BE2C (cell line): ENCODE data around the gene TBC1D13.

Source experiments
- DNase-seq: peaks from one replicate; pipeline ENCODE4 v3.0.0-alpha.2; 2020
- H3K27me3 ChIP-seq: fragments of 250-450 bp; sonication (Bioruptor Pico); 2 replicates; pipeline ENCODE4 v1.5.1; 2020; ENCODE audit warnings: mild to moderate bottlenecking
- H3K36me3 ChIP-seq: fragments of 250-450 bp; sonication (Bioruptor Pico); 2 replicates; pipeline ENCODE4 v1.5.1; 2020; ENCODE audit warnings: mild to moderate bottlenecking
- H3K4me1 ChIP-seq: fragments of 250-450 bp; sonication (Bioruptor Pico); 2 replicates; pipeline ENCODE4 v1.5.1; 2020
- H3K4me3 ChIP-seq: 2 replicates; pipeline ENCODE4 v1.5.1; 2011; ENCODE audit warnings: low read depth, low read length
- H3K9me3 ChIP-seq: fragments of 250-450 bp; sonication (Bioruptor Pico); 2 replicates; pipeline ENCODE4 v1.5.1; 2020
- TF ChIP-seq, protein P1 (sequence below): IDR thresholded peaks from 2 replicates; pipeline ENCODE4 v1.5.1; 2012; ENCODE audit warnings: mild to moderate bottlenecking, low read depth, low read length

The TBC1D13 gene

DNA sequence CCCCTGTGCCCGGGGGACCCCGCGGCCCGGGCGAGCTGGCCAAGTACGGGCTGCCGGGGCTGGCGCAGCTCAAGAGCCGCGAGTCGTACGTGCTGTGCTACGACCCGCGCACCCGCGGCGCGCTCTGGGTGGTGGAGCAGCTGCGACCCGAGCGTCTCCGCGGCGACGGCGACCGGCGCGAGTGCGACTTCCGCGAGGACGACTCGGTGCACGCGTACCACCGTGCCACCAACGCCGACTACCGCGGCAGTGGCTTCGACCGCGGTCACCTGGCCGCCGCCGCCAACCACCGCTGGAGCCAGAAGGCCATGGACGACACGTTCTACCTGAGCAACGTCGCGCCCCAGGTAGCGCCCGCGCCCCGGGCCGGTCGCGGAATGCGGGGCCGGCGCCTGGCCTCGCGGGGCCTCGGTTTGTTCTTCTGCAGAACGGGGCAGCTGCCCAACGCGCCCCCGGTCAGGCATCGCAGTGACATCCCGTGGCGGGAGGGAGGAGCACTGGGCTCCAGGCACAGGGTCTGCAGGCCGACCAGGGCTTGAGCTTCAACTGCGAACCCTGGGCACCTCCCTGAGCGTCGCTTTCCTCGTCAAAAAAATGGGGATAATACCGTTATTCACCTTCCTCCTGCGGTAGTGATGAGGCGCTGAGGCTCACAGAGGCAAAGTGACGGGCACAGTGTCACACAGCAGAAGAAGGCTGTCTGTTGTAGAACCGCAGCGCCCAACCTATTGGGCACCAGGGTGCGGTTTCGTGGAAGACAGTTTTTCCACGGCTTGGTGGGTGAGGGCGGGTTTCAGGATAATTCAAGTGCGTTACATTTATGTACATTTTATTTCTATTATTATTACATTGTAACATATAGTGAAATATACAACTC is 32.0 kb downstream of the TBC1D13 start:
- peak; percentile 57 for DNase-seq

DNA sequence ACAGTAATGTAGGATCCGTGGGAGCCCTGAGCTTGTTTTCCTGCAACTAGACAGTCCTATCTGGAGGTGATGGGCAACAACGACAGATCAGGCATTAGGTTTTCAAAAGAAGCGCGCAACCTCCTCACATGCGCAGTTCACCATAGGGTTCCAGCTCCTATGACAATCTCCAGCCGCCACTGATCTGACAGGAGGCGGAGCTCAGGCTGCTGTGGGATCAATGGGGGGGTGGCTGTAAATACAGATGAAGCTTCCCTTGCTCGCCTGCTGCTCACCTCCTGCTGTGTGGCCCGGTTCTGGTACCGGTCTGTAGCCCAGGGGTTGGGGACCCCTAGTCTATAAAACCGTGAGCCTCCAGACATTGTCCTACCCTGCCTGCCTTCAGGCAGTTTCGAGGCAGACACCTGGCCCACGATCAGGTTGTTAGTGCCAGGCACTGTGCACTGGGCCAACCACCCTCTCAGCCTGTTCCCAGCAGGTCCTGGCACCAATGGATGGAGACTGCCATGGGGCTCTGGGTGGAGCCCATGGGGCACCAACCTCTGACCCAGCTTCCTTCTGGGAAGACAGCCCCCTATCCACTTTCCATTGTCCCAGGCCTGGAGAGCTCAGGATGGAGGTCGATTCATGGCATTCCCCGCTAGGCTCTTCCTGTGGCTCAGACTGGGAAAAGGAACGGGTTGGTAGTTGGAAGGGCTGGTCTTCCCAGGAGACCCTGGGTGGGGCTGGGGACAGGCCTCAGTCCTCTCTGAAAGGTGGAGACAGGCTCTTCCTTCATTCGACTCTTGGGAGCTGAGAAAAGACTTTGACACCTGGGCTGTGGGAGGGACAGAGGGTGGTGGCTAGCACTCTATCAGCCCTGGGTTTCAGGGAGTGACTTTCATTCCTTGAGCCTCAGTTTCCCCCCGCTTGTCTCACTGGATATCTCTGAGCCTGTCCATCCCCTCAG is 32.9 kb downstream of the TBC1D13 start:
- H3K36me3 ChIP-seq, result peaks cover 47% of the 10 kb centered on the region
- H3K4me1 ChIP-seq, result peaks cover 5% of the 10 kb centered on the region
- DNase-seq, result peak; percentile 89
- H3K9me3 ChIP-seq, result no peaks in the 10 kb centered on the region
- TF ChIP-seq, protein P1, sequence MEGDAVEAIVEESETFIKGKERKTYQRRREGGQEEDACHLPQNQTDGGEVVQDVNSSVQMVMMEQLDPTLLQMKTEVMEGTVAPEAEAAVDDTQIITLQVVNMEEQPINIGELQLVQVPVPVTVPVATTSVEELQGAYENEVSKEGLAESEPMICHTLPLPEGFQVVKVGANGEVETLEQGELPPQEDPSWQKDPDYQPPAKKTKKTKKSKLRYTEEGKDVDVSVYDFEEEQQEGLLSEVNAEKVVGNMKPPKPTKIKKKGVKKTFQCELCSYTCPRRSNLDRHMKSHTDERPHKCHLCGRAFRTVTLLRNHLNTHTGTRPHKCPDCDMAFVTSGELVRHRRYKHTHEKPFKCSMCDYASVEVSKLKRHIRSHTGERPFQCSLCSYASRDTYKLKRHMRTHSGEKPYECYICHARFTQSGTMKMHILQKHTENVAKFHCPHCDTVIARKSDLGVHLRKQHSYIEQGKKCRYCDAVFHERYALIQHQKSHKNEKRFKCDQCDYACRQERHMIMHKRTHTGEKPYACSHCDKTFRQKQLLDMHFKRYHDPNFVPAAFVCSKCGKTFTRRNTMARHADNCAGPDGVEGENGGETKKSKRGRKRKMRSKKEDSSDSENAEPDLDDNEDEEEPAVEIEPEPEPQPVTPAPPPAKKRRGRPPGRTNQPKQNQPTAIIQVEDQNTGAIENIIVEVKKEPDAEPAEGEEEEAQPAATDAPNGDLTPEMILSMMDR, result no peak
- peak overlapping the region; percentile 79 for H3K4me3 ChIP-seq
- no peaks in the 10 kb centered on the region for H3K27me3 ChIP-seq

More for the DNA sequence above, 32.0 kb downstream of the TBC1D13 start:
- TF ChIP-seq, protein P1, result no peak; the same call in 1 of the 2 replicates
- Histone ChIP-seq H3K4me1 (peaks cover 5% of the 10 kb centered on the region), H3K27me3 (no peaks in the 10 kb centered on the region), H3K9me3 (no peaks in the 10 kb centered on the region), H3K4me3 (peak overlapping the region; percentile 79), H3K36me3 (peaks cover 38% of the 10 kb centered on the region)

DNA sequence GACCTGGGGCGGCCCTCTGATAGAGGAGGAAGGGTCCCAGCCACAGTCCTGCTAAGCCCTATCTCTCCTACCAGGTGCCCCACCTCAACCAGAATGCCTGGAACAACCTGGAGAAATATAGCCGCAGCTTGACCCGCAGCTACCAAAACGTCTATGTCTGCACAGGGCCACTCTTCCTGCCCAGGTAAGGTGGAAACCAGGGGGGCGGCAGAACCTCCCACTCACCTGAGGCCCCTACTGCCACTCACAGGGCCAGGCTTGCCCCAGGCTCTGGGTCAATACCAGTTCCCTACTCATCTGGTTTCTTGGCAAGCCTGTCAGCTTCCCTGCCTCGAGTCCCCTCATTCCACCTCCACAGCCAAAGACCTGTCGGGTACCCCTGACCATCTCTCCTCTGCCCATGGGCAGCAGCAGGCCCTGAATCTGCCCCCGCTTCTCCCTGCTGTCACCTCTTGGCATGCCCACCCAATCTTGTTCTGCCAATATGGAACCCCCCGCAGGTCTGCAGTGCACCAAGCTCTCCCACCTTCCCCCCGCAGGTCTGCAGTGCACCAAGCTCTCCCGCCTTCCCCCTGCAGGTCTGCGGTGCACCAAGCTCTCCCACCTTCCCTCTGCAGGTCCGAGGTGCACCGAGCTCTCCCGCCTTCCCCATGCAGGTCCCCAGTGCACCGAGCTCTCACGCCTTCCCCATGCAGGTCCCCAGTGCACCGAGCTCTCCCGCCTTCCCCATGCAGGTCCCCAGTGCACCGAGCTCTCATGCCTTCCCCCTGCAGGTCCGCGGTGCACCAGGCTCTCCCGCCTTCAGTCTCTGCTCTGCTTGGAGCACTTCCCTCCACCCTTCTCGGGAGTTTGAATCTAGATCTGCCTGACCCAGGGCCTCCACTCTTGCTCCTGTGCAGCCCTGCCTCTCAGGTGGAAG is 33.9 kb downstream of the TBC1D13 start:
- Histone ChIP-seq H3K9me3 (no peaks in the 10 kb centered on the region), H3K4me1 (peaks cover 5% of the 10 kb centered on the region), H3K27me3 (no peaks in the 10 kb centered on the region), H3K36me3 (peaks cover 56% of the 10 kb centered on the region), H3K4me3 (no peak overlapping the region)
- no peak for DNase-seq
- TF ChIP-seq, protein P1, result no peak

DNA sequence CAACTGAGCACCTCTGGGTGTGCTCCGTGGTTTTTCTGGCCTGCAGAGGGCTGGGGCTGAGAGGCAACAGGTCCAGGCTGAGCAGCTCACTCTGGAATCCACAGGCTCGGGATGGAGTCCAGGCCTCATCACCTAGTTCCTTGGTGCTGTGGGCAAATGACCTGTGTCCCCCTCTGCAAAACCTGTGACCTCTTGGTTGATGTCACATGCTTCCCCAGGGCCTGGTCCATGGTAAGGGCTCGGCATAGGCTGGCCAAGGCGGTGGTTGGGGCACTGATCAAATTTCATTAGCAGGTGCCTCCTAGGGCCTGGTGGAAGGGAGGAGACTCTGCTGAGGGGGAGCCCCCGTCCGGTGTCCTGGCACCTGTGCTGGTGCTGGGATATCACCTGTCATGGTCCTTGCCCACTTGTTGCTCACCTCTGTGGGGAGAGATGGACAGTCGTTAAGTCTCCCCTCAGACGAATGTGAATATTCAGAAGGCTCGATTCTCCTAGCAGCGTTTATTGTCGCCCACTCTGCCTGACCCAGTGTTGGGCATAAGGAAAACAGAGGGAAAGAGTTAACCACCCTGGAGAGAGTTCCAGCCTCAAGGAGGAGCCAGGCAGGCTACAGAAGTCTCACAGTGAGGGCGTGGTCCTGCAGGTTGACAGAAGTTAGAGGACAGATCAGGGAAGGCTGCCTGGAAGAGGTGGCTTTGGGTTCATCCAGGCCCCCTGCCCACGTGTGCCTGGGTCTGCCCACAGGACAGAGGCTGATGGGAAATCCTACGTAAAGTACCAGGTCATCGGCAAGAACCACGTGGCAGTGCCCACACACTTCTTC is 34.7 kb downstream of the TBC1D13 start:
- H3K4me1 ChIP-seq, result peaks cover 5% of the 10 kb centered on the region
- TF ChIP-seq, protein P1, result no peak
- H3K36me3 ChIP-seq, result peaks cover 65% of the 10 kb centered on the region
- no peaks in the 10 kb centered on the region for H3K9me3 ChIP-seq
- DNase-seq, result no peak
- no peak overlapping the region for H3K4me3 ChIP-seq
- no peaks in the 10 kb centered on the region for H3K27me3 ChIP-seq

DNA sequence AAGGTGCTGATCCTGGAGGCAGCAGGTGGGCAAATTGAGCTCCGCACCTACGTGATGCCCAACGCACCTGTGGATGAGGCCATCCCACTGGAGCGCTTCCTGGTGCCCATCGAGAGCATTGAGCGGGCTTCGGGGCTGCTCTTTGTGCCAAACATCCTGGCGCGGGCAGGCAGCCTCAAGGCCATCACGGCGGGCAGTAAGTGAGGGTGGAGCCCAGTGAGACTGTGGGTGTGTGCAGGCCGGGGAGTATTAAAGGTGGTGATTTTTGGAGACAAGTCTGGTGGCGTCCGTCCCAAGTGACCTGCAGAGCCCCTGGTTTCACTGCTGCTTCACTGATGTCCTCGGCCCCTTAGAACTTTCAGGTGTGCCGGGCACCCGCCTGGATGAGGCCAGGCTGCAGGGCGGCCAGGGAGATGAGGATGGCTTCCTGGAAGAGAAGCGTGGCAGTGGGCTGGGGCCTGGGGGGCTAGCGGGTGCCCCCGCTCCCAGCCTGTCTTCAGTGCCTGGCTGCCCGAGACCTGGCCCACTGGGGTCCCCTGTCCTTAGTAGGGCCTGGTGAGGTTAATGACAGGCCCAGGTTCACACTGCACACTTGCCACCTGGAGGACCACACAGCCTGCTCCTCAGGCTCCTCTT is 35.5 kb downstream of the TBC1D13 start:
- TF ChIP-seq, protein P1, result no peak
- Histone ChIP-seq H3K27me3 (no peaks in the 10 kb centered on the region), H3K36me3 (peaks cover 72% of the 10 kb centered on the region), H3K4me1 (peaks cover 5% of the 10 kb centered on the region), H3K4me3 (no peak overlapping the region), H3K9me3 (no peaks in the 10 kb centered on the region)
- no peak for DNase-seq
